ENCODE measurements around the gene MYRIP.
"Not testable (repeated sequence)": the region's sequence is repeated elsewhere in the genome, so short reads cannot be mapped to it uniquely, and the experiment has no call there.

MYRIP gene

GRCh38 chr3:40009991-40010390 lies 200.6 kb downstream of the MYRIP start:
- H3K4me3 ChIP-seq (ENCODE audit: low read length), result no peak overlapping the region
- DNase-seq (ENCODE audit: low read depth, low spot score), result no peak

- DNase-seq (ENCODE audit: low read depth, low spot score), result no peak
- H3K4me3 ChIP-seq (ENCODE audit: low read length), result no peak overlapping the region
These were observed 203.0 kb downstream of the MYRIP start for GRCh38 chr3:40012381-40012780.

- no peak overlapping the region for H3K4me3 ChIP-seq (ENCODE audit: low read length)
- no peak for DNase-seq (ENCODE audit: low read depth, low spot score)
These were observed 207.0 kb downstream of the MYRIP start for GRCh38 chr3:40016391-40016790.

GRCh38 chr3:40018369-40018768 lies 209.0 kb downstream of the MYRIP start:
- no peak overlapping the region for H3K4me3 ChIP-seq (ENCODE audit: low read length)
- DNase-seq (ENCODE audit: low read depth, low spot score), result no peak

GRCh38 chr3:40019376-40019775 lies 210.0 kb downstream of the MYRIP start:
- no peak overlapping the region for H3K4me3 ChIP-seq (ENCODE audit: low read length)
- DNase-seq (ENCODE audit: low read depth, low spot score), result no peak

- no peak overlapping the region for H3K4me3 ChIP-seq (ENCODE audit: low read length)
- no peak for DNase-seq (ENCODE audit: low read depth, low spot score)
These were observed 211.3 kb downstream of the MYRIP start for GRCh38 chr3:40020689-40021088.

GRCh38 chr3:40021338-40021737 lies 211.9 kb downstream of the MYRIP start:
- H3K4me3 ChIP-seq (ENCODE audit: low read length), result no peak overlapping the region
- no peak for DNase-seq (ENCODE audit: low read depth, low spot score)

GRCh38 chr3:40022297-40022827 lies 213.0 kb downstream of the MYRIP start:
- H3K4me3 ChIP-seq (ENCODE audit: low read length), result no peak overlapping the region
- DNase-seq (ENCODE audit: low read depth, low spot score), result no peak

- DNase-seq (ENCODE audit: low read depth, low spot score), result no peak
- H3K4me3 ChIP-seq (ENCODE audit: low read length), result no peak overlapping the region
These were observed 215.1 kb downstream of the MYRIP start for GRCh38 chr3:40024526-40024925.

GRCh38 chr3:40025892-40026291 lies 216.5 kb downstream of the MYRIP start:
- not testable (repeated sequence) for DNase-seq (ENCODE audit: low read depth, low spot score); H3K4me3 ChIP-seq (ENCODE audit: low read length)

GRCh38 chr3:40035177-40035576 lies 225.8 kb downstream of the MYRIP start:
- no peak for DNase-seq (ENCODE audit: low read depth, low spot score)
- no peak overlapping the region for H3K4me3 ChIP-seq (ENCODE audit: low read length)

GRCh38 chr3:40037582-40037981 lies 228.2 kb downstream of the MYRIP start:
- no peak for DNase-seq (ENCODE audit: low read depth, low spot score)
- no peak overlapping the region for H3K4me3 ChIP-seq (ENCODE audit: low read length)

GRCh38 chr3:40042752-40043443 lies 233.5 kb downstream of the MYRIP start:
- no peak for DNase-seq (ENCODE audit: low read depth, low spot score)
- no peak overlapping the region for H3K4me3 ChIP-seq (ENCODE audit: low read length)

- no peak for DNase-seq (ENCODE audit: low read depth, low spot score)
These were observed 234.0 kb downstream of the MYRIP start for GRCh38 chr3:40043444-40043755.

GRCh38 chr3:40044487-40044886 lies 235.1 kb downstream of the MYRIP start:
- no peak overlapping the region for H3K4me3 ChIP-seq (ENCODE audit: low read length)
- DNase-seq (ENCODE audit: low read depth, low spot score), result no peak

More at GRCh38 chr3:40043444-40043755, 234.0 kb downstream of the MYRIP start:
- no peak overlapping the region for H3K4me3 ChIP-seq (ENCODE audit: low read length)

GRCh38 chr3:40045051-40045450 lies 235.6 kb downstream of the MYRIP start:
- DNase-seq (ENCODE audit: low read depth, low spot score), result no peak
- no peak overlapping the region for H3K4me3 ChIP-seq (ENCODE audit: low read length)

GRCh38 chr3:40046149-40046548 lies 236.7 kb downstream of the MYRIP start:
- H3K4me3 ChIP-seq (ENCODE audit: low read length), result no peak overlapping the region
- DNase-seq (ENCODE audit: low read depth, low spot score), result no peak

- DNase-seq (ENCODE audit: low read depth, low spot score), result no peak
- H3K4me3 ChIP-seq (ENCODE audit: low read length), result no peak overlapping the region
These were observed 238.0 kb downstream of the MYRIP start for GRCh38 chr3:40047406-40047805.

- DNase-seq (ENCODE audit: low read depth, low spot score), result no peak
- no peak overlapping the region for H3K4me3 ChIP-seq (ENCODE audit: low read length)
These were observed 244.3 kb downstream of the MYRIP start for GRCh38 chr3:40053663-40054062.

- DNase-seq (ENCODE audit: low read depth, low spot score), result no peak
- no peak overlapping the region for H3K4me3 ChIP-seq (ENCODE audit: low read length)
These were observed 245.3 kb downstream of the MYRIP start for GRCh38 chr3:40054568-40055222.

- no peak overlapping the region for H3K4me3 ChIP-seq (ENCODE audit: low read length)
- DNase-seq (ENCODE audit: low read depth, low spot score), result no peak
These were observed 246.0 kb downstream of the MYRIP start for GRCh38 chr3:40055361-40055760.
